Thymus (tissue), 11 donors: ENCODE results near the gene MS4A5. TPM values are rescaled to one million over a fixed set of nuclear protein-coding genes. Genes with fewer than 3 reads are reported as not detected.
"Not testable (repeated sequence)": the region's sequence is repeated elsewhere in the genome, so short reads cannot be mapped to it uniquely, and the experiment has no call there.

Experiments used
- DNase-seq, 9 donors: peaks; one replicate each; pipeline ENCODE4 v3.0.0-alpha.2; 2013; ENCODE audit warnings: low spot score in 9 of 9, low read depth in 6 of 9, missing footprints in 1 of 9
- H3K27ac ChIP-seq, 2 donors: one replicate each; pipeline ENCODE4 v1.5.1; 2013; ENCODE audit warnings: control low read depth in 1 of 2, low read depth in 1 of 2, low read length in 1 of 2, mild to moderate bottlenecking in 1 of 2, moderate library complexity in 1 of 2
- H3K27me3 ChIP-seq, 2 donors: one replicate each; pipeline ENCODE4 v1.5.1; 2013; ENCODE audit warnings: low read length in 1 of 2; ENCODE audit not compliant: control insufficient read depth in 2 of 2, insufficient read depth in 1 of 2
- H3K36me3 ChIP-seq, 2 donors: one replicate each; pipeline ENCODE4 v1.5.1; 2013; ENCODE audit warnings: low read length in 1 of 2, mild to moderate bottlenecking in 1 of 2, moderate library complexity in 1 of 2; ENCODE audit not compliant: control insufficient read depth in 2 of 2, insufficient read depth in 2 of 2
- H3K4me1 ChIP-seq, 2 donors: one replicate each; pipeline ENCODE4 v1.5.1; 2013; ENCODE audit warnings: low read length in 2 of 2; ENCODE audit not compliant: control insufficient read depth in 2 of 2, insufficient read depth in 2 of 2
- H3K4me3 ChIP-seq, 2 donors: one replicate each; pipeline ENCODE4 v1.5.1; 2013; ENCODE audit warnings: low read length in 2 of 2, control low read depth in 1 of 2, mild to moderate bottlenecking in 1 of 2
- H3K9me3 ChIP-seq, 2 donors: one replicate each; pipeline ENCODE4 v1.5.1; 2013; ENCODE audit warnings: low read length in 1 of 2, mild to moderate bottlenecking in 1 of 2; ENCODE audit not compliant: control insufficient read depth in 2 of 2, insufficient read depth in 1 of 2
- WGBS: extraction: QIAGEN DNeasy Blood & Tissue Kit; methylation state at CpG from one replicate; pipeline ENCODE4 v1.1.7; 2013; 5-methylcytosine and 5-hydroxymethylcytosine counted together
- polyA plus RNA-seq: library from polyadenylated mRNA; stranded (reverse); fragments of 200-250 nt; gene quantifications from one replicate; pipeline ENCODE4 v1.2.3, GENCODE V29; 2013
- total RNA-seq: library from RNA; stranded (reverse); fragments of 120-200 nt; gene quantifications from one replicate; pipeline ENCODE4 v1.2.4, GENCODE V29; 2013
- donor health status: healthy.

The MS4A5 gene
- total and polyA plus RNA-seq, 2 donors = 0.05 TPM; not detected in 1

GRCh38 chr11:60422609-60423008, 6.8 kb upstream of the MS4A5 start:
- Histone ChIP-seq H3K27me3 (no peaks in the 10 kb centered on the region), H3K4me1 (no peaks in the 10 kb centered on the region), H3K9me3 (no peaks in the 10 kb centered on the region), H3K27ac (no peak overlapping the region), H3K4me3 (no peak overlapping the region), H3K36me3 (no peaks in the 10 kb centered on the region)
- DNase-seq = no peak
- 47% methylated on average over 1 of the region's 1 CpG for WGBS

- DNase-seq = no peak
- no peaks in the 10 kb centered on the region for H3K36me3 ChIP-seq
- WGBS = 49% methylated on average over 2 of the region's 2 CpGs
- no peaks in the 10 kb centered on the region for H3K4me1 ChIP-seq
- no peaks in the 10 kb centered on the region for H3K9me3 ChIP-seq
- no peaks in the 10 kb centered on the region for H3K27me3 ChIP-seq
- no peak overlapping the region for H3K4me3 ChIP-seq
- H3K27ac ChIP-seq = no peak overlapping the region
These were observed 855 bp upstream of the MS4A5 start for GRCh38 chr11:60428517-60428916.

GRCh38 chr11:60431251-60431650, 1.9 kb downstream of the MS4A5 start:
- Histone ChIP-seq H3K27me3 (no peaks in the 10 kb centered on the region), H3K9me3 (no peaks in the 10 kb centered on the region), H3K4me3 (no peak overlapping the region), H3K27ac (no peak overlapping the region), H3K4me1 (no peaks in the 10 kb centered on the region), H3K36me3 (no peaks in the 10 kb centered on the region)
- DNase-seq = no peak
- 96% methylated on average over 2 of the region's 2 CpGs for WGBS

GRCh38 chr11:60433401-60433800, 4.0 kb downstream of the MS4A5 start:
- no peaks in the 10 kb centered on the region for H3K4me1 ChIP-seq
- 97% methylated on average over 4 of the region's 4 CpGs for WGBS
- no peaks in the 10 kb centered on the region for H3K36me3 ChIP-seq
- no peak overlapping the region for H3K4me3 ChIP-seq
- H3K27ac ChIP-seq = no peak overlapping the region
- H3K9me3 ChIP-seq = no peaks in the 10 kb centered on the region
- H3K27me3 ChIP-seq = no peaks in the 10 kb centered on the region
- no peak for DNase-seq

GRCh38 chr11:60447070-60447469, 17.7 kb downstream of the MS4A5 start:
- Histone ChIP-seq H3K4me1 (peaks cover 0 to 3% of the 10 kb centered on the region in 2 donors), H3K27ac (no peak overlapping the region), H3K9me3 (no peaks in the 10 kb centered on the region), H3K4me3 (no peak overlapping the region), H3K36me3 (no peaks in the 10 kb centered on the region), H3K27me3 (no peaks in the 10 kb centered on the region)
- DNase-seq = no peak

GRCh38 chr11:60447846-60448245, 18.5 kb downstream of the MS4A5 start:
- H3K27ac ChIP-seq = no peak overlapping the region
- H3K4me1 ChIP-seq = peaks cover 0 to 3% of the 10 kb centered on the region in 2 donors
- DNase-seq = no peak
- H3K9me3 ChIP-seq = no peaks in the 10 kb centered on the region
- no peak overlapping the region for H3K4me3 ChIP-seq
- H3K36me3 ChIP-seq = no peaks in the 10 kb centered on the region
- no peaks in the 10 kb centered on the region for H3K27me3 ChIP-seq

- not testable (repeated sequence) for H3K9me3 ChIP-seq, H3K27me3 ChIP-seq, H3K27ac ChIP-seq, H3K36me3 ChIP-seq, DNase-seq, H3K4me1 ChIP-seq, H3K4me3 ChIP-seq
- WGBS = 97% methylated on average over 30 of the region's 32 CpGs
These were observed 21.8 kb downstream of the MS4A5 start for GRCh38 chr11:60451185-60451584.

- Histone ChIP-seq H3K36me3 (no peaks in the 10 kb centered on the region), H3K4me3 (no peak overlapping the region), H3K27me3 (no peaks in the 10 kb centered on the region), H3K4me1 (no peaks in the 10 kb centered on the region), H3K27ac (no peak overlapping the region), H3K9me3 (no peaks in the 10 kb centered on the region)
- DNase-seq = no peak
These were observed 24.8 kb downstream of the MS4A5 start for GRCh38 chr11:60454212-60454611.

GRCh38 chr11:60455531-60456042, 26.2 kb downstream of the MS4A5 start, which contains the start of gene MS4A1:
Gene MS4A1 (plus strand): TSS chr11:60455847. CDS start chr11:60462375, 6,528 bp downstream.
- no peak within 1 kb of the TSS for H3K4me3 ChIP-seq
- no peaks in the 10 kb centered on the region for H3K9me3 ChIP-seq
- no peaks in the 10 kb centered on the region for H3K36me3 ChIP-seq
- H3K27me3 ChIP-seq = no peaks in the 10 kb centered on the region
- DNase-seq = no peak
- no peaks in the 10 kb centered on the region for H3K4me1 ChIP-seq
- 45% methylated on average over 4 of the region's 4 CpGs for WGBS
- no peak within 1 kb of the TSS for H3K27ac ChIP-seq

GRCh38 chr11:60457576-60457975, 28.2 kb downstream of the MS4A5 start:
- WGBS = 92% methylated on average over 3 of the region's 3 CpGs
- no peak overlapping the region for H3K27ac ChIP-seq

More at GRCh38 chr11:60457576-60457975, 28.2 kb downstream of the MS4A5 start:
- DNase-seq = no peak
- no peak overlapping the region for H3K4me3 ChIP-seq
- no peaks in the 10 kb centered on the region for H3K27me3 ChIP-seq
- H3K36me3 ChIP-seq = no peaks in the 10 kb centered on the region
- no peaks in the 10 kb centered on the region for H3K9me3 ChIP-seq
- H3K4me1 ChIP-seq = no peaks in the 10 kb centered on the region
